ENCODE results near the gene TBC1D4.

The TBC1D4 gene

DNA sequence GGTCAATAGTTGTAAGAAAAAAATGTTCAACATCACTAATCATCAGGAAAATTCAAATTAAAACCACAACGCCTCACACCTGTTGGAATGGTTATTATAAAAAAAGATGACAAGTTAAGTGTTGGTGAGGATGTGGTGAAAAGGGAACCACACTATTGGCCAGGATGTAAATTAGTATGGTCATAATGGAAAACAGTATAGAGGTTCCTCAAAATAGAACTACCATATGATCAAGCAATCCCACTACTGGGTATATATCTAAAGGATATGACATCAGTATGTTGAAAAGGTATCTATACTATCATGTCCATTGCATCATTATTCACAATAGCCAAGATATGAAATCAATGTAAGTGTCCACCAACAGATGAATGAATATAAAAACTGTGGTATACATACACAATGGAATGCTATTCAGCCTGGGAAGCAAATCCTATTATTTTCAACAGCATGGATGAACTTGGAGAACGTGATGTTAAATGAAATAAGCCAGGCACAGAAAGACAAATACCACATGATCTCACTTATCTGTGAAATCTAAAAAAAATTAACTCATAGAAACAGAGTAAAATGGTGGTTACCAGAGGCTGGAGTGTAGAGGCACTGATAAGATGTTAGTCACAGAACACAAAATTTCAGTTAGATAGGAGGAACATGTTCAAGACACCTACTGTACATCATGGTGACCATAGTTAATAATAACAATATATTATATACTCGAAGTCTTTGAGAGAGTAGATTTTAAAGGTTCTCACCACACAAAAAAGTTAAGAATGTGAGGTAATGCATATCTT lies 56.6 kb downstream of the TBC1D4 start:
- DNase-seq (ENCODE audit: low read depth), result no peak
- in situ Hi-C loops (cut with HindIII; ENCODE audit: low sequenced_read_pairs), result no loop called here
- no peak overlapping the region for H3K4me3 ChIP-seq (ENCODE audit: low read depth, low read length)
- TF ChIP-seq, protein P1, sequence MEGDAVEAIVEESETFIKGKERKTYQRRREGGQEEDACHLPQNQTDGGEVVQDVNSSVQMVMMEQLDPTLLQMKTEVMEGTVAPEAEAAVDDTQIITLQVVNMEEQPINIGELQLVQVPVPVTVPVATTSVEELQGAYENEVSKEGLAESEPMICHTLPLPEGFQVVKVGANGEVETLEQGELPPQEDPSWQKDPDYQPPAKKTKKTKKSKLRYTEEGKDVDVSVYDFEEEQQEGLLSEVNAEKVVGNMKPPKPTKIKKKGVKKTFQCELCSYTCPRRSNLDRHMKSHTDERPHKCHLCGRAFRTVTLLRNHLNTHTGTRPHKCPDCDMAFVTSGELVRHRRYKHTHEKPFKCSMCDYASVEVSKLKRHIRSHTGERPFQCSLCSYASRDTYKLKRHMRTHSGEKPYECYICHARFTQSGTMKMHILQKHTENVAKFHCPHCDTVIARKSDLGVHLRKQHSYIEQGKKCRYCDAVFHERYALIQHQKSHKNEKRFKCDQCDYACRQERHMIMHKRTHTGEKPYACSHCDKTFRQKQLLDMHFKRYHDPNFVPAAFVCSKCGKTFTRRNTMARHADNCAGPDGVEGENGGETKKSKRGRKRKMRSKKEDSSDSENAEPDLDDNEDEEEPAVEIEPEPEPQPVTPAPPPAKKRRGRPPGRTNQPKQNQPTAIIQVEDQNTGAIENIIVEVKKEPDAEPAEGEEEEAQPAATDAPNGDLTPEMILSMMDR (IDR thresholded peaks at IDR 0.05; ENCODE audit: low read depth, low read length, missing control alignments), result no peak

DNA sequence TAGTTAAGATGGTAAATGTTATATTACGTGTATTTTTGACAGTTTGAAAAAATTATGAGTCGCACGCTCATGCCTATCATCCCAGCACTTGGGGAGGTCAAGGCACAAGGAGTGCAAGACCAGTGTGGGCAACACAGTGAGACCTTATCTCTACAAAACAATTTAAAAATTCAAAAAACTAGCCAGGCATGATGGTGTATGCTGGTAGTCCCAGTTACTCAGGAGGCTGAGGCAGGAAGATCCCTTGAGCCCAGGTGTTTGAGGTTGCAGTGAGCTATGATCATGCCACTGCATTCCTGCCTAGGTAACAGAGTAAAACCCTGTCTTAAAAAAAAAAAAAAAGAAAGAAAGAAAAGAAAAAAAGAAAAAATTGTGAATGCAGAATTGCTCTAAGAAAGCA lies 58.0 kb downstream of the TBC1D4 start:
- TF ChIP-seq, protein P1 (IDR thresholded peaks at IDR 0.05; ENCODE audit: low read depth, low read length, missing control alignments), result no peak
- in situ Hi-C loops (cut with HindIII; ENCODE audit: low sequenced_read_pairs), result no loop called here
- DNase-seq (ENCODE audit: low read depth), result no peak
- no peak overlapping the region for H3K4me3 ChIP-seq (ENCODE audit: low read depth, low read length)

DNA sequence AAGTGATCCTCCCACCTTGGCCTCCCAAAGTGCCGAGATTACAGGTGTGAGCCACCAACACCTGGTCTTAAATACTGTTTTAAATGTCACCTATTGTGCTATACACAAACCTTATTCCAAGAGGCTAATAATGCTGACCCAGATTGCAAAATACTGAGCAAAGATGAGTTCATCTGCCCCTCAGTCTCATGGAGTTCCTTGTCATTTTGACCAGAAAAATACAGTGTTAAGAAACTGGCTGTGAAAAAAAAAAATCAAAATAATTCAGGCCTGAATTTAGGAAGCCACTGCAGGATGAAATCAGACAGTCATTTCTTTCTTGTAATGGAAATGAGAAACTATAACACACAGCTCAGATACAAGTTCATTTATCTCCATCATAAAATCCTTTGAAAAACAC lies 59.9 kb downstream of the TBC1D4 start:
- TF ChIP-seq, protein P1 (IDR thresholded peaks at IDR 0.05; ENCODE audit: low read depth, low read length, missing control alignments), result no peak
- in situ Hi-C loops (cut with HindIII; ENCODE audit: low sequenced_read_pairs), result no loop called here
- no peak overlapping the region for H3K4me3 ChIP-seq (ENCODE audit: low read depth, low read length)
- DNase-seq (ENCODE audit: low read depth), result no peak

DNA sequence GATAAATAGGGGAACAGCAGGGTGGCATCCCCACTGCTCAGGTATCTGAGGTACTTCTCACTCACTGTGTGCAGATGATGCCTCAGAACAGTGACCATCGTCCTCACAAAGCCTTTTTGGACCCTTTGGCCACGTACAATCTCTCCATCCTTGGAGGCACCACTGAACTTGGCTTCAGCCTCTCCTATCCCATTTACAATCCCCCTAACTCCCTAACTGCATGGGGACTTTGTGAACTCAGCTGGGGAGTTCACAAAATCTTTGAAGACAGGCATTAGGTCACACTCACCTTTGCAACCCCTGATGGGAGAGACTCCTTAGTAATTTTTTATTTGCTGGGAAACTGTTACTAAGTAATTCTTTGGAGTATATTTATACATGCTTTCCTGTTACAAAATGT lies 60.8 kb downstream of the TBC1D4 start:
- in situ Hi-C loops (cut with HindIII; ENCODE audit: low sequenced_read_pairs), result no loop called here
- no peak overlapping the region for H3K4me3 ChIP-seq (ENCODE audit: low read depth, low read length)
- TF ChIP-seq, protein P1 (IDR thresholded peaks at IDR 0.05; ENCODE audit: low read depth, low read length, missing control alignments), result no peak
- DNase-seq (ENCODE audit: low read depth), result no peak

DNA sequence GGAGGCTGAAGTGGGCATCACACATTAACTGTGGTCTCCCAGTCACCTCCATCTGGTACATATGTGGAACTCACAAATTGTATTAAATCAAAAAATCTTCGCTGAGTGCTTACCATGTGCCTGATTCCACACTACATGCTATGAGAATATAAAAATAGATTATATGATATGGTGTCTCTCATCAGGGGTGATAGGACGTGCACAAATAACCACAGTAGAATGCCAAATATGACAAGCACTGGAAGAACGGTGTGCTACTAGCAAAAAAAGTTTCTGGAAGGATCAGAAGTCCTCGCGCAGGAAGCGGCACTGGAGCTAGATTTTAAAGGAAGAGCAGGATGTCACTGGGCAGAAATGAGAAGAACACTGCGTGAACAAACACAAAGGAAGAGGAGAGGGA lies 62.3 kb downstream of the TBC1D4 start:
- no peak for DNase-seq (ENCODE audit: low read depth)
- H3K4me3 ChIP-seq (ENCODE audit: low read depth, low read length), result no peak overlapping the region
- TF ChIP-seq, protein P1 (IDR thresholded peaks at IDR 0.05; ENCODE audit: low read depth, low read length, missing control alignments), result no peak
- in situ Hi-C loops (cut with HindIII; ENCODE audit: low sequenced_read_pairs), result no loop called here

DNA sequence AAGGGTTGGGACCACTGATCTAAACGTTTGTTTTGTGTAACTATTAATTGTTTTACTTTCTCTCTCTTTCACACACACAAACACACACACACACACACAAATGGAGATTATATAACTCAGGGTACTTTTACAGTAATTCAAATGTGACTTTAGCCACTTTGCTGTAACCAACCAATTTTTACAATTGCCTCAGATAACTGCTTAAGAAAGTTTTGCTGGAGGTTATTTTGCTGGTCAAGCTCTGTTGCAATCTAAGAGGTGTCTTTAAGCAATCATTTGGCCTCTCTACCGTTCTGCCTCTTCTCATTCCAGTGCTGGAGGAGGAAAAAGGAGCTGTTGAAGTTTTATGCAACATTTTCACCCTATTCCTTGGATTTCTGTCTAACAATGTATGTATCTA lies 63.0 kb downstream of the TBC1D4 start:
- in situ Hi-C loops (cut with HindIII; ENCODE audit: low sequenced_read_pairs), result no loop called here
- H3K4me3 ChIP-seq (ENCODE audit: low read depth, low read length), result no peak overlapping the region
- TF ChIP-seq, protein P1 (IDR thresholded peaks at IDR 0.05; ENCODE audit: low read depth, low read length, missing control alignments), result no peak
- DNase-seq (ENCODE audit: low read depth), result no peak

Data from astrocyte of the cerebellum (primary cell).